Omental fat pad (tissue), 4 donors: ENCODE results near the gene PRDX6. TPM values are rescaled to one million over a fixed set of nuclear protein-coding genes. Genes with fewer than 3 reads are reported as not detected.

Source experiments
- ATAC-seq: fragments of 150-250 bp; one replicate; pipeline ENCODE4 v1.9.1; 2016; ENCODE audit warnings: mild to moderate bottlenecking, moderate library complexity; ENCODE audit not compliant: low FRiP score
- DNase-seq: peaks from one replicate; pipeline ENCODE4 v3.0.0-alpha.2; 2019; ENCODE audit warnings: low spot score
- total RNA-seq, 4 donors: library from RNA; depleted of rRNA; stranded (reverse); fragments of >200 nt; gene quantifications; one replicate each; pipeline ENCODE4 v1.1.0, GENCODE V29; 2016
- TF ChIP-seq, protein P1 (sequence below), 3 donors: fragments of 450-650 bp; IDR thresholded peaks; one replicate each; pipeline ENCODE4 v1.5.1; 2016 to 2017; ENCODE audit warnings: antibody characterized with exemption in 3 of 3, mild to moderate bottlenecking in 3 of 3, moderate library complexity in 2 of 3

The PRDX6 gene
- total RNA-seq, 4 donors from 2014 or later: 455 to 981 (median 633) TPM

DNA sequence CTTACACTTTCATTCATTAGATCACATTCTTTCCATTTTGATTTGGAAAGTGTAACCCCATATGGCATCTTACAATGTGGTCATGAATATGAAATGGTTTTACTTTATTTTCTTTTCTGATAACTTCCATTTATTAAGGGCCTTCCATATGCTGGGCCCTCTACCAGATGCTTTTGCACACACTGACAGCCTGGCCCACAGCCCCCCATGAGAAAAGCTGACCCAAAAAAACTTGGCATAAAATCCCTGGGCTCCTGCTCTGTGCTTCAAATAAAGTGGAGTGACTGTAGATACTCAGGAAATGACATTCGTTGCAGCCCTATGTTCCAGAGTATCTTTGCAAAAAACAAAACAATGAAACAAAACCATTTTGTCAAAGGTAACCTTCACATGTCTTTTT lies 48.8 kb downstream of the PRDX6 start:
- TF ChIP-seq, protein P1, sequence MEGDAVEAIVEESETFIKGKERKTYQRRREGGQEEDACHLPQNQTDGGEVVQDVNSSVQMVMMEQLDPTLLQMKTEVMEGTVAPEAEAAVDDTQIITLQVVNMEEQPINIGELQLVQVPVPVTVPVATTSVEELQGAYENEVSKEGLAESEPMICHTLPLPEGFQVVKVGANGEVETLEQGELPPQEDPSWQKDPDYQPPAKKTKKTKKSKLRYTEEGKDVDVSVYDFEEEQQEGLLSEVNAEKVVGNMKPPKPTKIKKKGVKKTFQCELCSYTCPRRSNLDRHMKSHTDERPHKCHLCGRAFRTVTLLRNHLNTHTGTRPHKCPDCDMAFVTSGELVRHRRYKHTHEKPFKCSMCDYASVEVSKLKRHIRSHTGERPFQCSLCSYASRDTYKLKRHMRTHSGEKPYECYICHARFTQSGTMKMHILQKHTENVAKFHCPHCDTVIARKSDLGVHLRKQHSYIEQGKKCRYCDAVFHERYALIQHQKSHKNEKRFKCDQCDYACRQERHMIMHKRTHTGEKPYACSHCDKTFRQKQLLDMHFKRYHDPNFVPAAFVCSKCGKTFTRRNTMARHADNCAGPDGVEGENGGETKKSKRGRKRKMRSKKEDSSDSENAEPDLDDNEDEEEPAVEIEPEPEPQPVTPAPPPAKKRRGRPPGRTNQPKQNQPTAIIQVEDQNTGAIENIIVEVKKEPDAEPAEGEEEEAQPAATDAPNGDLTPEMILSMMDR (IDR thresholded peaks at IDR 0.05): no peak
- DNase-seq (no peak), ATAC-seq (no peak)

DNA sequence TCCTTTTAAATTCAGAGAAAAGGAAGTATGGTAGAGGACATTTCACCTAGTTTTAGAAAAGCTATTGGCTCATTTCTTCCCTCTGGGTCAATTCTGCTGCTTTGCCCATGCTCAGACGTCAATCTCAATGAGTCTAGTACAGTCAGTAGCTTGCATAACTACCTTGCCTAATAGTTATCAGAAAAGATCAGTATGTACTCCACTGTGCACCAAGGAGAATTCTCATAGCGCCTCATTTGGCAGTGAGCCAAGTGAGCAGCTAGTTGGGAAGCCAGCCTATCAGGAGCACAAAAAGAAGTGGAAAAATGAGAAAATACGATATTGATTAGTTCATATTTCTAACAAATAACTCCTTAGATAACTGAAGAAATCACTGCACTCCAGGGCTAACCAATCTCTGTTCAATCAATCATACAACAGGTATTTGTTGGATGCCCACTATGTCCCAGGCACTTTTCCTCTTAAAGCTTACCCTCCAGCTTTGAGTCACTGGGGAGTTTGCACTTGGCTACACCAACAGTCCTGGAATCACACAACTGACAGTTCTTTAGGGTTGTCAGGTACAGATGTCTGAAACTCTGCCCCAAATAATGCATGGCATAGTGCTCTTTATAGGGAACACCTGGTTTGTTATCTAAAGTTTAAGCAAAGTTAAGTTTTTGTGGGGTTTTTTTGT lies 50.2 kb downstream of the PRDX6 start:
- peak; percentile 48 for DNase-seq
- ATAC-seq: peak; percentile 88
- TF ChIP-seq, protein P1 (IDR thresholded peaks at IDR 0.05): no peak

DNA sequence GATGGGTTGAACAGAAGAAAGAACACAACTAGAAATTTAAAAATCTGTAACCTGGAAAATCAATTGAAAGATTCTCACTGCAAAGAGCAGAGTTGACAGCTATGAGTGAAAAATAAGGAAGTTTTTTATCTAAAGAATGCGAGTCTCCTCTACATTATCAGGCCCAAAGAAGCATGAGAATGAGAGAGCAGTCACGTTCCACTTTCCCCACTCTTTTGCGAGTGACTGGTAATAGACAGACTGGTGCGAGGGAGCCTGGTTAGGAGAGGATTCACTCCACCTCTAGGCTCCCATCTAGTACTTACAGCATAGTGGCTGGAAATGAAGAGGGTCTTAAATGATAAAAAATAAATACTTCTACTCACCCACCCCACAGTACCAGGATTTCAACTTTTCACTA lies 52.0 kb downstream of the PRDX6 start:
- no peak for ATAC-seq
- TF ChIP-seq, protein P1 (IDR thresholded peaks at IDR 0.05): no peak
- DNase-seq: no peak

DNA sequence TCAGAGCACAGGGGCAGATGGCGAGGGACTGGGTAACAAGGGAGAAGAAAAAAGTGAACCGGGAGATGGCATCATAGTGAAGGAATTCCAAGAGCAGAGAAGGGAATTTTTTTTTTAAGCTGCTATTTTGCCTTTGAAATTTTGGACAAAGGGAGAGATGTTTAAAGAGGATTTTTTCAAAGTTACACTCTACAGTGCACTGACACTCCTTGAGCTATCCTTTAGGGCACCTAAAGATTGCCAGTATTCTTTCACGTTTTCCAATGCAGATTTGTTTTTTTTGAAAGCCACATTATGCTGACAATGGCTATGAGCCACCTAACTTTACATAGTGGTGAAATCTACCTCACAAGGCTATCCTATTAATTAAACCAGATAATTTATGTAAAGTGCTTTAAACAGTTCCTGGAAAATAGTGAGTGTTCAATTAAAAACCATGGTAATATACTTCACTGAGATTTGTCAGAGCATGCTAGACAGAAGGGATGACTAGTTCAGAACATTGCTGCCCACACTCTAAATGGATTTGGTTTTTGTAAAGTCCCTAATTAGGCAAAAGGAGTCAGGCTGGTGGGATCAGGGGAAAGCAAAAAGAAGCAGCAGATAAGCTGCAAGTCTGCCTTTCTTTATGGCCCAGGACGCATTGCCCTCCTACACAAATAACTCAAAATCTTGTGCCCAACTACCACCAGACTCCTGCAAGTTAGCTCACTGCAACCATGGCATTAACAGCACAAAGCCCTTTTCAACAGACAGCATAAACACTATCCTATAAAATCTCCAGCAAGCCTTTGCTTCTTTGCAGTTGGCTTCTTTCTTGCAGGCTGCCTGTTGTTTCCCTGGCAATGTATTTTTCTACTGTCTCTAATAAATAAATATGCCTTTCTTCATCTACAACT lies 53.9 kb downstream of the PRDX6 start:
- ATAC-seq (no peak), DNase-seq (no peak)
- TF ChIP-seq, protein P1 (IDR thresholded peaks at IDR 0.05): no peak

DNA sequence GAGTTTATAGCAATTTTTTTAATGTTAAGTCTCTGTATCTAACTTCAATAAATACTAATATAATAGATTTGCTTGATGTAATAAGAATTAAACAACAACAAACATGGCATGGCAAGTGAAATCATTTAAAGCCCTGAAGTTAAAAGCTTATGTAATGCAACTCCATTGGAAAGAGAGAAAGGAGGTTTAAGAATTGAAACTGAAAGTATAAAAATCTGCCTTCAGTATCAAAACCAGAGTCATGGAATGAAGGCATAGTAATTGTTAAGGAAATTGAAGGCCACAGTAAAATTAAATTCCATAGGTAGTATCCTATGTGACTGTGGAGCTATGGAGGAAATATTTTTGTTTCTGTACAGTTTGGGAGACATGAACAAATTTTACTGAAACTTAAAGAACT lies 55.1 kb downstream of the PRDX6 start:
- ATAC-seq (no peak), DNase-seq (no peak)
- TF ChIP-seq, protein P1 (IDR thresholded peaks at IDR 0.05): no peak

DNA sequence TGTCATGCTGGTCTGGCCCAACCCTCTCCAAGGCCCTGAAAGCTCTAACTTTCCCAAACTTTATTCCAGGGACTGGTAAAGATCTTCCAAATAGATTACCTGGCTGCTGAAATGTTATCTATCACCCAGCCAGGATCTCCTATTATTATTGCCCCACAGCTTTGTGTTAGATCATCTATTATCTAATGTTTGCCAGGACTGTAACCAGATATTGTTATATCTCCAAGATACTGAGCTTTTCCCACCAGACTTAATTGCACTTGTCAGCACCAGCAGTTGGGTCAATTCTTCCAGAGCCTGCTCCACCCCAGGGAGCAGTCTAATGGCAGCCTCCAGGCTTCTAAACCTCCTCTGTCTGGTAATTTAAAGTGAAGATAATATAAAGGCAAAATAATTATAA lies 59.1 kb downstream of the PRDX6 start:
- ATAC-seq (no peak), DNase-seq (no peak)
- TF ChIP-seq, protein P1 (IDR thresholded peaks at IDR 0.05): no peak

Other genes with a start within 250 kb of the PRDX6 start
- gene SLC9C2, start 125.7 kb downstream of the PRDX6 start, total RNA-seq: under 1 TPM in 1 of 4 donors, not detected in 3; 0.56 TPM
- not detected for gene TEX50, start 158.0 kb downstream of the PRDX6 start, total RNA-seq
- gene ANKRD45, start 192.5 kb downstream of the PRDX6 start, total RNA-seq: under 1 TPM in 1 of 4 donors, not detected in 3; 0.38 TPM
- gene KLHL20, start 237.6 kb downstream of the PRDX6 start, total RNA-seq: 10 to 100 TPM; 25.8 to 38.9 (median 30.7) TPM